ENCODE measurements around the gene HIVEP2.

GRCh38 chr6:142856624-142857232 is 88.2 kb downstream of the HIVEP2 start:
- TF ChIP-seq CTCF (conservative IDR thresholded peaks at IDR 0.05; ENCODE audit: low read depth, low read length) (no peak), EZH2 (IDR thresholded peaks at IDR 0.05; ENCODE audit: borderline replicate concordance, low read depth, low read length, poor library complexity, severe bottlenecking) (no peak)

Data from A673 (cell line).